HepG2 (cell line): ENCODE results near the gene GPT2. TPM values are rescaled to one million over a fixed set of nuclear protein-coding genes. Genes with fewer than 3 reads are reported as not detected.

Experiments
- AGO1 ChIP-seq: fragments of 200-400 bp; formaldehyde crosslinking; IDR thresholded peaks from 2 replicates; pipeline ENCODE4 v1.6.1; 2017; ENCODE audit warnings: mild to moderate bottlenecking, low read depth, low read length, moderate library complexity; ENCODE audit not compliant: poor library complexity, severe bottlenecking
- AGO2 ChIP-seq: fragments of 200-400 bp; formaldehyde crosslinking; optimal IDR thresholded peaks from 2 replicates; pipeline ENCODE3; 2017; ENCODE audit warnings: mild to moderate bottlenecking, low read depth, low read length, moderate library complexity
- ATF3 ChIP-seq: sonication (generic); formaldehyde crosslinking; IDR thresholded peaks from 2 replicates; pipeline ENCODE4 v1.4.0; 2020; ENCODE audit warnings: missing genetic modification reagents
- HDAC6 ChIP-seq: fragments of 200-600 bp; sonication (generic); IDR thresholded peaks from 2 replicates; pipeline ENCODE4 v1.7.0; 2017; ENCODE audit warnings: mild to moderate bottlenecking, antibody characterized with exemption, low read length, low read depth
- IRX3 ChIP-seq: sonication (generic); formaldehyde crosslinking; IDR thresholded peaks from 2 replicates; pipeline ENCODE4 v1.8.1; 2023; ENCODE audit warnings: mild to moderate bottlenecking, low read depth, missing genetic modification reagents, borderline replicate concordance
- KLF15 ChIP-seq: sonication (generic); formaldehyde crosslinking; IDR thresholded peaks from 2 replicates; pipeline ENCODE4 v1.8.1; 2023; ENCODE audit warnings: borderline replicate concordance, mild to moderate bottlenecking, inconsistent platforms, missing genetic modification reagents, mixed read lengths
- MYC ChIP-seq: sonication (generic); formaldehyde crosslinking; IDR thresholded peaks from 2 replicates; pipeline ENCODE4 v1.9.0; 2021; ENCODE audit warnings: missing genetic modification reagents, borderline replicate concordance
- PCBP1 ChIP-seq: fragments of 200-400 bp; formaldehyde crosslinking; IDR thresholded peaks from 2 replicates; pipeline ENCODE4 v1.6.1; 2017; ENCODE audit warnings: mild to moderate bottlenecking, low read depth, low read length, borderline replicate concordance
- RBFOX2 ChIP-seq: fragments of 200-400 bp; formaldehyde crosslinking; IDR thresholded peaks from 2 replicates; pipeline ENCODE4 v1.6.1; 2017; ENCODE audit warnings: low read depth, mild to moderate bottlenecking, low read length
- SMARCE1 ChIP-seq: fragments of 450-650 bp; IDR thresholded peaks from 2 replicates; pipeline ENCODE4 v1.6.1; 2017; ENCODE audit warnings: borderline replicate concordance
- SMYD3 ChIP-seq: sonication (generic); formaldehyde crosslinking; IDR thresholded peaks from 2 replicates; pipeline ENCODE4 v1.8.1; 2023; ENCODE audit warnings: mild to moderate bottlenecking, missing genetic modification reagents
- SNAPC4 ChIP-seq: sonication (generic); formaldehyde crosslinking; IDR thresholded peaks from 2 replicates; pipeline ENCODE4 v1.4.0; 2020; ENCODE audit warnings: mild to moderate bottlenecking, missing genetic modification reagents
- SNRNP70 ChIP-seq: fragments of 200-400 bp; formaldehyde crosslinking; IDR thresholded peaks from 2 replicates; pipeline ENCODE4 v1.6.1; 2017; ENCODE audit warnings: mild to moderate bottlenecking, low read depth, low read length, moderate library complexity
- THAP9 ChIP-seq: sonication (generic); formaldehyde crosslinking; IDR thresholded peaks from 2 replicates; pipeline ENCODE4; 2020; ENCODE audit warnings: missing genetic modification reagents, mild to moderate bottlenecking, borderline replicate concordance
- polyA plus RNA-seq, 8 experiments: library from polyadenylated mRNA; depleted of rRNA in 3 of 8; stranded (reverse) in 7 of 8; unstranded in 1 of 8; fragments of >200 nt; fragmentation: Illumina TruSeq in 4 of 8; extraction: Trizol in 4 of 8; gene quantifications; 2 replicates each; pipeline versions ENCODE4 v1.2.1 to v1.2.3, GENCODE V29; 2011 to 2016; ENCODE audit warnings: low read depth in 4 of 8, missing spikeins in 1 of 8, mixed read lengths in 1 of 8; ENCODE audit not compliant: insufficient read depth in 1 of 8
- total RNA-seq, 5 experiments: library from RNA; depleted of rRNA; stranded (reverse); fragments of >200 nt; fragmentation: Illumina TruSeq; extraction: Trizol; gene quantifications; 2 replicates each; pipeline ENCODE4 v1.2.3, GENCODE V29; 2016; ENCODE audit warnings: low read depth in 1 of 5
- TF ChIP-seq, protein P1 (sequence below): sonication (generic); formaldehyde crosslinking; IDR thresholded peaks from 2 replicates; pipeline ENCODE4 v1.9.0; 2022; ENCODE audit warnings: low read depth, missing genetic modification reagents
- TF ChIP-seq, protein P2 (sequence below): sonication (generic); formaldehyde crosslinking; IDR thresholded peaks from 2 replicates; pipeline ENCODE4 v1.8.0; 2022; ENCODE audit warnings: mild to moderate bottlenecking, missing genetic modification reagents

The GPT2 gene
- total and polyA plus RNA-seq, 2 of the 13 experiments (the other 11 are each of a cell fraction or from before 2014, with no cell fraction given) = 138 to 267 TPM

GRCh38 chr16:46901709-46902108 lies 17.5 kb downstream of the GPT2 start (continued):
- TF ChIP-seq SNAPC4 (CRISPR knock-in tag) = no peak
- 0 out of 2 replicates have a peak, but pooled peaks have one; percentile 22 for TF ChIP-seq PCBP1
- TF ChIP-seq, protein P1, sequence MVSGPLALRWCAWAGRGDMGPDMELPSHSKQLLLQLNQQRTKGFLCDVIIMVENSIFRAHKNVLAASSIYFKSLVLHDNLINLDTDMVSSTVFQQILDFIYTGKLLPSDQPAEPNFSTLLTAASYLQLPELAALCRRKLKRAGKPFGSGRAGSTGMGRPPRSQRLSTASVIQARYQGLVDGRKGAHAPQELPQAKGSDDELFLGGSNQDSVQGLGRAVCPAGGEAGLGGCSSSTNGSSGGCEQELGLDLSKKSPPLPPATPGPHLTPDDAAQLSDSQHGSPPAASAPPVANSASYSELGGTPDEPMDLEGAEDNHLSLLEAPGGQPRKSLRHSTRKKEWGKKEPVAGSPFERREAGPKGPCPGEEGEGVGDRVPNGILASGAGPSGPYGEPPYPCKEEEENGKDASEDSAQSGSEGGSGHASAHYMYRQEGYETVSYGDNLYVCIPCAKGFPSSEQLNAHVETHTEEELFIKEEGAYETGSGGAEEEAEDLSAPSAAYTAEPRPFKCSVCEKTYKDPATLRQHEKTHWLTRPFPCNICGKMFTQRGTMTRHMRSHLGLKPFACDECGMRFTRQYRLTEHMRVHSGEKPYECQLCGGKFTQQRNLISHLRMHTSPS (CRISPR knock-in tag) = no peak
- TF ChIP-seq IRX3 (CRISPR knock-in tag) = no peak
- TF ChIP-seq AGO1 = no peak
- no peak for TF ChIP-seq SNRNP70
- TF ChIP-seq KLF15 = no peak
- no peak for TF ChIP-seq ATF3 (CRISPR knock-in tag)
- TF ChIP-seq, protein P2, sequence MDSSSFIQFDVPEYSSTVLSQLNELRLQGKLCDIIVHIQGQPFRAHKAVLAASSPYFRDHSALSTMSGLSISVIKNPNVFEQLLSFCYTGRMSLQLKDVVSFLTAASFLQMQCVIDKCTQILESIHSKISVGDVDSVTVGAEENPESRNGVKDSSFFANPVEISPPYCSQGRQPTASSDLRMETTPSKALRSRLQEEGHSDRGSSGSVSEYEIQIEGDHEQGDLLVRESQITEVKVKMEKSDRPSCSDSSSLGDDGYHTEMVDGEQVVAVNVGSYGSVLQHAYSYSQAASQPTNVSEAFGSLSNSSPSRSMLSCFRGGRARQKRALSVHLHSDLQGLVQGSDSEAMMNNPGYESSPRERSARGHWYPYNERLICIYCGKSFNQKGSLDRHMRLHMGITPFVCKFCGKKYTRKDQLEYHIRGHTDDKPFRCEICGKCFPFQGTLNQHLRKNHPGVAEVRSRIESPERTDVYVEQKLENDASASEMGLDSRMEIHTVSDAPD (CRISPR knock-in tag) = no peak
- TF ChIP-seq HDAC6 = no peak
- peak; percentile 60 for TF ChIP-seq RBFOX2
- no peak for TF ChIP-seq MYC (CRISPR knock-in tag)
- peak; percentile 85 for TF ChIP-seq AGO2
- no peak for TF ChIP-seq SMARCE1
- TF ChIP-seq THAP9 = no peak
- TF ChIP-seq SMYD3 (CRISPR knock-in tag) = no peak
